Measurements from ENCODE around the gene CNNM2.

CNNM2 gene

DNA sequence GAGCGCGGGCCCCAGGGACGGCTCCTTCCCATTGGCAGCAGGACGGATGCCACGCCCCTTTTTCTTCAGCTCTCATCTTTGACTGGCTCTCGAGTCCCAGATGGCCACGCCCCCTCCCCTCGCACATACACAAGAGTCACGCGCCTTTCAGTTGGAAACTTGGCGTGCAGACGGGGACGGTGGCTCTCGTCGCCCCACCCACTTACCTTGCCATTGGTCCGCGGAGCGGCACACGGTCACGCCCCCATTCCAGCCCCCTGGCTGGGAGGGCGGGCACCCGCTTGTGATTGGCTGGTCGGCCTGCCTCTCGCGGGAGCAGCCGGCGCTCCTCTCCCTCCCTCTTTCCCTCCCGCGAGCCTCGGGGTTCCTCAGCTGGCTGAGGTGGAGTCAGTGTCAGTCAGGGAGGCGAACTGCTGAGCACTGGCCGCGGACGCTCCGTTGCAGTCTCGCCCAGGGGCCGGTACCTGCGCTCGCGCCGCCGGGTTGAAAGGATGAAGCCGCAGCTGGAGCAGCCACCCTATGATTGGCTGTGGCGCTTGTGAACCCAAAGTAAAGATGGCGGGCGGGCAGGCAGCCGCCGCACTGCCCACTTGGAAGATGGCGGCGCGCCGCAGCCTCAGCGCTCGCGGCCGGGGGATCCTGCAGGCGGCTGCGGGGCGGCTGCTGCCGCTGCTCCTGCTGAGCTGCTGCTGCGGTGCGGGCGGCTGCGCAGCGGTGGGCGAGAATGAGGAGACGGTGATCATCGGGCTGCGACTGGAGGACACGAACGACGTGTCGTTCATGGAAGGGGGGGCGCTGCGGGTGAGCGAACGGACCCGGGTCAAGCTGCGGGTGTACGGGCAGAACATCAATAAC is at the start of gene CNNM2:
TSS of gene CNNM2 (plus strand) at position 333 of the 855 bp plus-strand sequence. CDS start at position 520, 187 bp downstream.
- DNase-seq (ENCODE audit: low read depth) = peak; percentile 100

DNA sequence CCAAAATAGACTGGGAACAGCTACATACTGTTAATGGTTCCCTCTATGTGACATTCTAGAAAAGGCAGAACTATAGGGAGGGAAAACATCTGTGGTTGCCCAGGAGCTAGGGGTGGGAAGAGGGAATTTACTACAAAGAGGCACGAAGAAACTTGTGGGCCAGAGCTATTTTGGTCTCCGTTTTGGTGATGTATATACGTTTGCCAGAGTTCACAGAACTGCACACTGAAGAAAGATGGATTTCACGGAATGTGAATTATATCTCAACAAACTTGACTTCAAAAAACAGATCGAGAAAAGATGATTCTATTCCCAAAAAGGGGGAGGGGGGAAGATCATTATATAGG is 49.2 kb upstream of the CNNM2 start:
- no peak for DNase-seq (ENCODE audit: low read depth)

DNA sequence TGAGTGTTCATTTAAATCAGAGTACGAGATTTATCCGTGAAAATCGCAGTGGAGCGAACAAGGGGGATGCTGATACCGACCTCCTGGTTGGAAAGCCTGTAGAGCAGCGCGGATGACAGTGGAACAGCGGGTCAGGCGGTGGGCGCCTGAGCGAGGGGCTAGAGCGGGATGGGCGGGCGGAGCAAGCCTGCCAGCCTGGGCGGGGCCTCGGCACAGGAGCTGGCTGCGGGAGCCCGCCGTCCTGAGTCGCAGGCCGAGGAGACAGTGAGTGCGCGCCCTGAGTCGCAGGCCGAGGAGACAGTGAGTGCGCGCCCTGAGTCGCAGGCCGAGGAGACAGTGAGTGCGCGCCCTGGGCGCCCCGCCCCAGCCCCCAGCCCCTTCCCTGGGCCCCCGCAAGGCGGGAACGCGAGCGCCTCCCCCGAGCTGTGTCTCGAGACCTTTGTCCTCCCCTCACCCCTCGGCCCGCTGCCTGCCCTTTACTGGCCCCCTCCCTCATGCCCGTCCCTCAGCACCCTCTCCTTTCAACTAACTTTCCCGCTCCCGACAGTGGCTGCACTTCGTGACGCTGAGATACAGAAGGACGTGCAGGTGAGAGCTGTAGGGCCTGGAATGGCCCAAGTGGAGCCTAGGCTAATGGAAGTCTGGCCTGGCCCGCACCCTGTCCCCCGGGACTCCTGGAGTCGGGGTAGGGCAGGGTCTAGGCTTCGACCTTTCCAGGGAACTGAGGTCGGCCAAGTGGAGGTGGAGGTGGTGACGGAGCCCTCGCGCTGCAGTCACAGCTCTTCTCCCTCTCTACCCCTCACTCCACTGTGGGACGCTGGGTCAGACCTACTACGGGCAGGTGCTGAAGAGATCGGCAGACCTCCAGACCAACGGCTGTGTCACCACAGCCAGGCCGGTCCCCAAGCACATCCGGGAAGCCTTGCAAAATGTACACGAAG is 48.6 kb upstream of the CNNM2 start, which contains the start of gene AS3MT:
TSS of gene AS3MT (plus strand) at position 213 of the 941 bp plus-strand sequence. CDS start at position 336, 123 bp downstream.
- DNase-seq (ENCODE audit: low read depth) = no peak

DNA sequence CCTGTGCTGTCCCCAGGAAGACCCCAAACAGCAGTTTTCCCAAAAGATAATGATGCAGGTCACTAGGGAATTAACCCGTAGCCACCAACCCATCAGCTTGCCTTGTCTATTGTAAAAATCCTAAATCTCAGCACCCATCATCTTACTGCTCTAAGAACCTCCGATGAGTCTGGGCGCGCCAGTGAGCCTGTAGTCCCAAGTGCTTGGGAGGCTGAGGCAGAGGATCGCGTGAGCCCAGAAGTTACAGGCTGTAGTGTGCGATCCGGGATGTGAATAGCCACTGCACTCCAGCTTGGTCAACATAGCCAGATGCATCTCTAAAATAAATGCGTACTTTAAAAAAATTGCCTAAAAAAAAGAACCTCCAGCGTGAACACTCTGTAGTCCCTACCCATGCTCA is 47.9 kb upstream of the CNNM2 start:
- DNase-seq (ENCODE audit: low read depth) = no peak

DNA sequence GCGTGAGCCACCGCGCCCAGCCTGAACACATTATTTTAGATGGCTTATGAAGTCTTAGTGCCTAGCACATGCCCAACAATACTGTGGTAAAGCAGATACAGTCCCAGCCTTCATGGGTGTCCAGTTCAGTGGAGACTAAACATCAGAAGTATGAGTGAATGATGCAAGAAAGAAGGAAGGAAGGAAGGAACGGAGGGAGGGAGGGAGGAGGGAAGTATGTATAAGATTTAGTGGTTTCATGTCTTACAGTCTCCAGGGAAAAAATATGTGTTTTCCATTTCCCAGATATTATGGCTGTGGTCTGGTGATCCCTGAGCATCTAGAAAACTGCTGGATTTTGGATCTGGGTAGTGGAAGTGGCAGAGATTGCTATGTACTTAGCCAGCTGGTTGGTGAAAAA is 45.9 kb upstream of the CNNM2 start:
- DNase-seq (ENCODE audit: low read depth) = no peak

DNA sequence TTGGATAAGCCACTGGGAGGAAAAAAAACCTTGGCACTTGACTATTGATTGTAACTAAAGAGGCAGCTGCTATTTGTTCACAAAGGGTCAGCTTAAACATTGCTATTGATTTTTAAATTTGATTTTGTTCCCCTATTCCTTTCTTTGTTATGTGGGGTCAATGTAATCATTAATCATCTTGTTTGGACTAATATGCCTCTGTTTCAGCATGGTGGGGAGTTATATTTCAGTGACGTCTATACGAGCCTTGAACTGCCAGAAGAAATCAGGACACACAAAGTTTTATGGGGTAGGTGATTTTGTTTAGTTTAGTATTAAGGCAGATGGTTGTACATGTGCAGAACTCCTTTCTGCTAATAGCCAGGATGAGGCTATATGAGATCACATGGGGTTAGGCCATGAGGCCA is 41.3 kb upstream of the CNNM2 start:
- DNase-seq (ENCODE audit: low read depth) = no peak

DNA sequence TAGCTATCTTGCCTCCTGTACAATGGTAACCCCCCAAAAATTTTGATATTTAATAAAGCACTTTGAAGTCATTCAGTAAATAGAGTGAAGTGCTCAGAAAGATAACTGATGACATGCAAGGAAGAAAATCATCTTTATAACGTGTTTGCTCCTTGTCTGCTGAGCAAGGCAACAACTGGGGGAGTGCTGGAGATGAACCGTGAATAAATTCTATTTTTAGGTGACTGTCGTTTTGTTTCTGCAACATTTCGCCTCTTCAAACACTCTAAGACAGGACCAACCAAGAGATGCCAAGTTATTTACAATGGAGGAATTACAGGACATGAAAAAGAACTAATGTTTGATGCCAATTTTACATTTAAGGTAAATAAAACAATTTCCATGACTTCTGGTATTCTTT is 39.5 kb upstream of the CNNM2 start:
- DNase-seq (ENCODE audit: low read depth) = no peak

DNA sequence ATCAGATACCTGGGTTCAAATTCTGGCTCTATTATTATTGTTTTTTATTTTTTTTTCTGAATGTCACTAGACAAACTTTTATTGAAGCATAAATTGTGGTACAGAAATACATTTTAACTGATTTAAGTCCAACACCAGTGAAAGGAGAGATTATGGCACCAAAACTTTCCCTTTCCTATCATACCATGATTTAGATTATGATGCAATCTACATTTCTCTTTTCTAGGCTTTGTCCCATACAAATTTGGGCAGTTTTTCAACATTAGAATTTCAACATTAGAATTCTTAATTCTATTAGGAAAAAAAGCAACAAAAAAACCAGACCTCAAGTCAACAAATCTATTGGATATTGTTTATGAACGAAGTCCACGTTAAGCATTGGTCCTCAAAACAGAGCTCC is 37.8 kb upstream of the CNNM2 start:
- DNase-seq (ENCODE audit: low read depth) = no peak

DNA sequence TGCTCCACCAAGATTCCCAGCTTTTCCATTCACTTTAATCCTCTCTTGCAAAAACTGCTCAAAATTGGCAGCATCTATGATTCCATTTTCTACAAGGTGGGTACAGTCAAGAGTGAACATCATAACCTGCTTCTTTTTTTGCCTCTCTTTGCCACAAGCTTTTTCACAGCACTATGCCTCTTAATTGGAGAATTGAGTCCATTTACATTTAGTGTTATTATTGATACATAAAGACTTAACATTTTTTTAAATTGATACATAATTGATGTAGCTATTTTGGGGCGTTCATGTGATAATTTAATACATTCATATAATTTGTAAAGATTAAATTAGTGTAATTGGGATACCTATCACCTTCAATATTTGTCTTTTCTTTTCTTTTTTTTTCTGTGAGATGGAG is 30.0 kb upstream of the CNNM2 start:
- DNase-seq (ENCODE audit: low read depth) = no peak

DNA sequence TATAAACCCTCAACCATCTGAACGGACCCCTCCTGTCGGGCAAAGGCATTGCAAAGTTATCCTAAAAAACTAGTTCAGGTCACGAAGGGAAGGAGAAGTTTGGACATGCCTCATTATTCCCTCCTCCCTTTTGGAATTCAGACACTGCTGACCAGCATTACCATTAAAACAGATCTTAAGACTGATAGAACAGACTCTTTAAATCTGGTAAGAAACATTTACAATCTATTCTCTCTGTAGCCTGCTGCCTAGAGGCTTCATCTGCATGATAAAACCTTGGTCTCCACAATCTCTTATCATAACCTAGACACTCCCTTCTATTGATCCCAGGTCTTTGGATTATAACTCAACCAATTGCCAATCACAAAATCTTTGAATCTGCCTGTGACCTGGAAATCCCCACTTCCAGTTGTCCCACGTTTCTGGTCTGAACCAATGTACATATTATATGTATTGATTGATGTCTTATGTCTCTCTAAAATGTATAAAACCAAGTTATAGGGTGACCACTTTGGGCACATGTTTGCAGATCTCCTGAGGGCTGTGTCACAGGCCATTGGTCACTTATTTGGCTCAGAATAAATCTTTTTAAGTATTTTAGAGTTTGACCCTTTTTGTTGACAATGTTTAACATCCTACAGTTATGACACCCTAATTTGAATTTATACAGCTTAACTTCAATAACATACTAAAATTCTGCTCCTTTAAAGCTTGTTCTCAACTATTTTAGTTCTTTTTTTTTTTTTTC is 23.5 kb upstream of the CNNM2 start:
- no peak for DNase-seq (ENCODE audit: low read depth)

DNA sequence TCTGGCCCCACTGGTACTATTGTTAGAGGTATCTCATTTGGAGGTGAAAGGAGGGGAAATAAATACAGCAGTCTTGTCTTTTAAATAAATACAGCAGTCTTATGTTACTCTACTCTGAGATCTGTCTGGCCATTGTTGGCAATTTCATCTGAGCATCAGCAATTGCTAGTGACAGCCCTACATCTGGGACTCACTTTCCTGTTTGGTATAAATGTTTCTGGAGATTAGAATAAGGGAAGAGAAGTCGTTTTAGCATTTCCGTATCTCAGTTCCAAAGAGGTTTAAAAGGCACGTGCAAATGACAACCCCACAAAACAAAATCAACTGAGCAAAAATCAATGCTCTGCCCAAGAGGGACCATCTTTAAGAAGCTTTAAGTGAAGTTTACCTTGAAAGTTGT is 18.1 kb upstream of the CNNM2 start:
- DNase-seq (ENCODE audit: low read depth) = no peak

DNA sequence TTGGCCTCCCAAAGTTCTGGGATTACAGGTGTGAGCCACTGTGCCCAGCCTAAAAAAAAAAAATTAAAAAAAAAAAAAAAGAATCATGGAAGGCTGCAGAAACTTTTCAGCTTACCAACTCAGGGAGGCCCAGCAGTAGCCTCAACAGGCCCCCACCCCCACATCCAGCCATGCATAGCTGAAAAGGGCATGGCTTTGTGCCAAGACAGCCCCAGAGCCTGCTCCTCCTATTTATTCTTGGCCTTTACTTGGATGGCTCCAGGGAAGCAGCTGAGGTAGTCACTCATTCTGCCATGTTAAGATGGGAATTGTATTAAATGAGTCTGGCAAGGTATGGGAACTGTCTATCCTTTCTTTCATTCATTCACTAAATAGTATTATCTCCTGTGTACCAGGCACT is 13.7 kb upstream of the CNNM2 start:
- DNase-seq (ENCODE audit: low read depth) = no peak

DNA sequence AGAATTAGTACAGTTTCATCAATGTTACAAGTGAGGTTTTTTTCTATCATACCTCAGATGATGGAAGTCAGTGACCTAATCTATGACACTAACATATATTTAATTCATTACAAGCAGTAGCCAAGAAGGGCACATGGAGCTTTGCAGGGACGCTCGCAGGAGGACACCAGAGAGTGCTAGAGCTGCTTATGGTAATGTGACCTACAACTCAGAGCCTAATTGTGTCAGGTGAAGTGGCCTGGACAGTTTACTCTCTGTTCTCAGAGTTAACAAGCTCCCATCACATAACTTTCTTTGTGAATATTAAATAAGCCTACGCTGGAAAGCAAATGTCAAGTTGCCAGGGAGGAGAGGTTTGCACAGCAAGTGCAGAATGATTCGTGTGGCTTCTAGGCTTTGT is 11.6 kb upstream of the CNNM2 start:
- no peak for DNase-seq (ENCODE audit: low read depth)

DNA sequence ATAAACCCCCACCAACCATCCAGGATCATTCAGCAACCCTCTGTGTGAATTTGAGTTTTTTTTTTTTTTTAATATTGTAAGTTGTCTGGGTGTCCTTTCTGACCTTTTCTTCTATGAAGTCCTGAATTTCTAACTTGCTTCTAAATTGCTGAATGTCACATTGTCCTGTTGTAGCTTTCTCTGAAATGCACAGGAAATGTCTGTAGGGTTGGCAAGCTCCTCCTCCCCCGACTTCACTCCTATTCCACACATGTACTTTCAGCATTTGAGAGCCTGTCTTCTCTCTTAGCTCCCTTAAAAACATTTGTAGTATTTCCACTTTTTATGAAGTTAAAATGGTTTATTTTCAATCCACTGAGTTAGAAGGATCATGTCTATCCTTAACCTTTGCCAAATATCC is 3.3 kb upstream of the CNNM2 start:
- no peak for DNase-seq (ENCODE audit: low read depth)

DNA sequence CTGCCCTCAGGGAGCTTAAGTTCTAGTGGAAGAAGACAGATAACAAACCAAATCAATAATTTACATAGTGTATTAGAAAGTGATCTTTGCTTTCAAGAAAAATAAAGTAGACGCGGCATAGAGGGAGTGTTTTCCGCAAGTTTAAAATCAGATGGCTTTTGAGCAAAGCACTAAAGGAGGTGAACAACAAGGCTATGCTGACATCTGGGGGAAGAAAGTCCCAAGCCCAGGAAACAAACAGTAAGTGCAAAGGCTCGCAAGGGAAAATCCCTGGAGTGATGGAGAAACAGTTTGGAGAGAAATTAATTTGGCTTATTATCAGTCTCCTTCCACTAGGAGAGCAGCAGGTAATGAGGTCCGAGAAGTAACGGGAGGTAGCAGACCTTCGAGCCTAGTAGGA is 1.9 kb upstream of the CNNM2 start:
- no peak for DNase-seq (ENCODE audit: low read depth)

DNA sequence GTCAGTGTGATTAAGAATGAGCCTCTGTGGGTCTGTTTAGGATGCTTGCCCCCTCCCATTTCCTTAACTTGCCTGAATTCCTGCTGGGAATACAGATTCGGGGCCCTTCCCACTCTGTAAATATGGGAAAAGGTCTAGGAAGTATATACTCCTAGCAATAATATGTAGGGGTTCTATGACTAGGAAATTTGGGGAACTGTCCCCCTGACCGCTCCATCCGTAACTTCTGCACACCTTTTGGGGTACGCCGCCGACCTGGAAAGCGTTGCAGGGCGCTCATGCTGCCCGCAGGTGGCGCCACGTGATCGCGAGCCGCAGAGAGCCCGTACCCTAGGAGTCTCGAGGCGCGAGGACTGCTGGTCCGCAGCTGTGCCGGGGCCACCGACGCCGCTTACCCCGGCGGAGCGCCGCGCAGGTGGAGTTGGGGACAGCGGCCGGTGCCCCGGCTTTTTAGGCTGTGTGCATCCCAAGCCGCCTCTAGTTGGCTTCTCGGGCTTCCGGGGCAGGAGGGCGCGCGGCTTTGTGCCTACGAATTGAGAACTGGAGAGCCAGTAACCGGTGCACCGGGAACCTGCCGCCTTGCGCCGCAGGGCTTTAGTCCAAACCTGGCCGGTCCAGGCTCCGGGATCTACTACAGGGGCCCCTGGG is 656 bp upstream of the CNNM2 start:
- DNase-seq (ENCODE audit: low read depth) = peak; percentile 58

DNA sequence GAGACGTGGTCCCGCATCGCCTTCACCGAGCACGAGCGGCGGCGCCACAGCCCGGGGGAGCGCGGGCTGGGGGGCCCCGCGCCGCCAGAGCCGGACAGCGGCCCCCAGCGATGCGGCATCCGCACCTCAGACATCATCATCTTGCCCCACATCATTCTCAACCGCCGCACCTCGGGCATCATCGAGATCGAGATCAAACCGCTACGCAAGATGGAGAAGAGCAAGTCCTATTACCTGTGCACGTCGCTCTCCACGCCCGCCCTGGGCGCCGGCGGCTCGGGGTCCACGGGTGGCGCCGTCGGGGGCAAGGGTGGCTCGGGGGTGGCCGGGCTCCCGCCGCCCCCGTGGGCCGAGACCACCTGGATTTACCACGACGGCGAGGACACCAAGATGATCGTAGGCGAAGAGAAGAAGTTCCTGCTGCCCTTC is 737 bp downstream of the CNNM2 start:
- no peak for DNase-seq (ENCODE audit: low read depth)

DNA sequence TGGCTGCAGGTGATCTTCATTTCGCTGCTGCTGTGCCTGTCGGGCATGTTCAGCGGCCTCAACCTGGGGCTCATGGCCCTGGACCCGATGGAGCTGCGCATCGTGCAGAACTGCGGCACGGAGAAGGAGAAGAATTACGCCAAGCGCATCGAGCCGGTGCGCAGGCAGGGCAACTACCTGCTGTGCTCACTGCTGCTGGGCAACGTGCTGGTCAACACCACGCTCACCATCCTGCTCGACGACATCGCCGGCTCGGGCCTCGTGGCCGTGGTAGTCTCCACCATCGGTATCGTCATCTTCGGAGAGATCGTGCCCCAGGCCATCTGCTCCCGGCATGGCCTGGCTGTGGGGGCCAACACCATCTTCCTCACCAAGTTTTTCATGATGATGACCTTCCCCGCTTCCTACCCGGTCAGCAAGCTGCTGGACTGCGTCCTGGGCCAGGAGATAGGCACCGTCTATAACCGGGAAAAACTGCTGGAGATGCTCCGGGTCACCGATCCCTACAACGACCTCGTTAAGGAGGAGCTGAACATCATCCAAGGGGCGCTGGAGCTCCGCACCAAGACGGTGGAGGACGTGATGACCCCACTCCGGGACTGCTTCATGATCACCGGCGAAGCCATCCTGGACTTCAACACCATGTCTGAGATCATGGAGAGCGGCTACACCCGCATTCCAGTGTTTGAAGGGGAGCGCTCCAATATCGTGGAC is 1.3 kb downstream of the CNNM2 start:
- no peak for DNase-seq (ENCODE audit: low read depth)

DNA sequence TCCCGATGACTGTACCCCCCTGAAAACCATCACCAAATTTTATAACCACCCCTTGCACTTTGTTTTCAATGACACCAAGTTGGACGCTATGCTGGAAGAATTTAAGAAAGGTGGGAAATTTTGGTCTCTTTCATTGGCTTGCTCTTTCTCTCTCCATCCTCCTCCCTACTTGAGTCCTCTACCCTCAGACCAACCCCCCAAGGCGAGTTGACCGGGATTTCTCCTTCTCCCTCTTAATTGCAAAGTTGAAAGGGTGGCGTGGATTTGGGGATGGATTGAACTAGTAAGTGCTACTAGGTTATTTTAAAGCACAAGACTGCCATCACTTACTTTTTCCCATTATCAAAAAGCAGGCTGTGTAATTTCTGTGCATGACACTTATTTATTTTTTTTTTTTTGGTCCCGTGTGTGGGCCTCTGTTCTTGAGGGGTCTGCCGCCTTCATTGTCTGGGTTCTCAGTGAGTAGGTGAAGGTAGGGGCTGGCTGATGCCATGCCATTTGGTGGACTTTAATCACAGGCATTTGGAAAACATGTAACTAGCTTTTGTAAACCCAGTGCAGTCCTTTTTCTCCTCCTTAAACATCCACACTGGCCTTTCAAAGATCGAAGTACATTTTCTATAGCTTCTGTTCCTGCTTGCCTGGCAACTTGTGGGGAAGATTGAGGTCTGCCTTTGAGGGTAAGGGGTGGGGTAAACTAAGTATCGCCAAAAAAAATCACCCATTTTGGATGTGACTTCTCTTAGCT is 2.1 kb downstream of the CNNM2 start:
- DNase-seq (ENCODE audit: low read depth) = no peak

DNA sequence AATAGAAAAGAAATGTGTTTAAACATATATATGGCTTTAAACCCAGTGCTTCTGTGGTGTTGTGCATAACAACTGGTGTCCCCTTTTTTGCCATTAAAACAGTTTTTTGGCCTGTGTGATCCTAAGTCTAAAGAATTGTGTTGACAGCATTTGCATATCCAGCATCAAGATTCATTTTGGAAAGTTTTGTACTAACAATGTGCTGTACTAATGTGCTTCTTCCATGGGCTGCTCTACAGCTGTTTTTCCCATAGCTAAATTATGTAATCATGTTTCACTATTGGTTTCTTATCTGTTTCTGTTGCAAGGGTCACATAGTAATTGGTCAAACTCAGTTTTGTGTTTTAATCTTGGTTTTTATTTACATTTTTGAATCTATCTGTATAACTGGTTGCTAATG is 5.5 kb downstream of the CNNM2 start:
- DNase-seq (ENCODE audit: low read depth) = no peak
